ENCODE measurements around the gene RS1.

Gene RS1

DNA sequence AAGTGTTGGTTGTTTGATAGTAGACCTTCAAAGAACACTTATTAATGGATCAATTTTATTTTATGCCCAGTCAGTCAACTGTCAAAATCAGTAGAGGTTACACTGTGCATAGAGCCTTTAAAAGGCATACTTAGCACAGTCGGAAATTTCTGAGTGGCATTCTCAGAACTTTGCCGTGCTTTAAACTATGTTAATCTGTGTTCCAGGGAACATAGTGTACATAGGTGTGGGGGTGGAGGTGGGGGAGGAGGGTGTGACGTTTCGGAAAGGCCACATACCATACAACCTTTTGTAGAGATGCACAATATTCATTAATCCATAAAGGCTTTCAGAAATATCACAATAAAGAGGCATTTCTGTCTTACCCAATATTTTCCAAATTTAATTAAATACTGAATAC is 75.8 kb downstream of the RS1 start:
- no peak for DNase-seq

DNA sequence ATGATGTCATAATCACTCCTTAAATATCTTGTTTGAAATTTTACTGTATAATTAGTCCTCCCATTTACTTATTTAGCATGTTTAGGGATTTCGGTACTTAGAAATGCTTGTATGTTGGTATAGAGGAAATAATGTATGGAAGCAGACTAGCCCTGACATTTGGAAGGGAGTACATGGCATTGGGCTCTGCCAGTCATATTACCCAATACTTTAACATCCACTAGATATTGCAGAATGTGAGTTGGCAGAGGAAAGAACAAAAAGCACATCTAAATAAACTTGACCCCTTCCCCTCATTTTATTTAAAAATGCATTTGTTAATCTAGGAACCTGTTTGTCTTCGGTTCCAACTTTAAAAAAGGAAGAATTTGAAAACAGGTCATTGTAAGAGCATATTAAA is 77.8 kb downstream of the RS1 start:
- DNase-seq, result no peak

DNA sequence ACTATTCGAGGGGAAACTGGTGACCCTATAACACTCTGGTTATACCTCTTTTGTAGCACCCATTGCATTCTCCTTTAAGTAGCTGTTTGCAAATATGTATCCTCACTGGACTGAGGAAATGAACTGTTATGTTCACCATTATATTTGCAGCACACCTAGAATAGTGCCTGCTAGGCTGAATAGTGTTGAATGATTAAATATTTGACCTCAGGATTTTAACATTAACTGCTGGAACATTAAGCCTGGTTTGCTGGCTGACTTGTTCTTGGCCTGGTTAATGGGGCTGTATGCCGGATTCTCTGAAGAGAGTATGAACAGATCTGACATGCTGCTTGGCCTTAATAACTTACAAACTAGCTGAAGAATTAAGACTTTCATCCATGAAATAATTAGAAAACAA is 80.1 kb downstream of the RS1 start:
- no peak for DNase-seq

Measured in stimulated activated CD4-positive, alpha-beta T cell treated with anti-CD3 and anti-CD28 coated beads, Interleukin-12 subunit alpha, Interleukin-12 subunit beta, amount 100 ng/mL, for 4 hours (primary cell).